NCI-H2081 treated with DMSO at 0.1 percent for 48 hours (cell line): Measurements from ENCODE around the gene RASL11B.

Experiments used
- DNase-seq: peaks from one replicate; lab custom pipeline; 2025; lab: John Stamatoyannopoulos, UW

The RASL11B gene

DNA sequence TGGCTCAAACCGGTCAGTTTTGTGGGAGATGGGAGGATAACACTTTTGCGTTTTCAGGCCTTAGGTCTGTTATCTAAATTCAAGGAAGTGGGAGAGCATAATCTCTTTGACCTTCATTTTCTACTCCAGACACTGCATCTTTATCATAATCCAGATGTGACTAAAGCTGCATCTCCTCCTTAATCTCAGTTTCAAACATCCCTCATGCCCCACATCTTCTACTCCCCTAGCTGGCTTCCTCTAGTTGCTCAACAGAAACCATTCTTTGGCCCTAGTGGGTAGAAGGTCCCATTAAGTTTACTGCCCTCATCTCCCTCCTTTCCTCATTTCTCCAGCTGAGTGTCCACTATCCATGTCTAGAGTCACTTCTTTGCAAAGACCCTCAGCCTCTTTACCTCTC, 18.8 kb upstream of the RASL11B start:
- DNase-seq, result no peak

- DNase-seq, result no peak
Observed at GRCh38 chr4:52843958-52844357, 18.2 kb upstream of the RASL11B start.

DNA sequence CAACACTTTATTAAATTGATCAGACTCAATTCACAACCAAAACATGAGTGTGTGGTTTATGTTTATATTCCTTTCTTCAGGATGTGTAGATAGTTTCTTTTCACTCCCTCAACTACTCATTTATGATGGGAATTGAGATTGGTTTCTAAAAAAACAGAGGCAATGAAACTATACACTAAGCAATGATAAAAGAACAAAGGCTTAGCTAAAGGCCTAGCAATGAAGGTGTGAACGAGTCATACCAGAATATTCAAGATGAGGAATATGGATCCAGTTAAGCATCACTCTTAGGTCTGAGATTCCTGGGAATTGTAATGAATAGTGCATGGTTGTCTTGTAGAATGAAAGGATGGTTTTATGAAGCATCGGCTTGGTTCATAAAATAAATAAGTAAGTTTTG, 17.5 kb upstream of the RASL11B start:
- DNase-seq, result no peak

DNA sequence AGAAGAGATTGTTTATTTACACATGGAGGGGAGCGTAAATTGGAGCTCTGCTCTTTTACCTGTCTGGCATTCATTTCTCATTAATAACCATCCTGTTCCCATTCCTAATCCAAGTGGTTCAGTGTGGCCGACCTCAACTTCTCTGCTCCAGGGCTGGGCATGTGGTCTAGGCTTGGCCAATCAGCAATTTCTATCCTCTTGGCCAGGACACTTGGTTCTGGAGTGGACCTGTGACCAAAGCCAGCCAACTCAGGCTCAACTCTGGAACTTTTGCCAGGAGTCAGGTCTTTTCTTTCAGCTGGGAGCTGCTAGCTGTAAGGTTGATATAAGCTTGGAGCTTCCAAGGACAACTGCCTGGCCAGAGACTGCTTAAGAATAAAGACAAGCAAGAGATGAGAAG, 15.6 kb upstream of the RASL11B start:
- DNase-seq, result no peak

DNA sequence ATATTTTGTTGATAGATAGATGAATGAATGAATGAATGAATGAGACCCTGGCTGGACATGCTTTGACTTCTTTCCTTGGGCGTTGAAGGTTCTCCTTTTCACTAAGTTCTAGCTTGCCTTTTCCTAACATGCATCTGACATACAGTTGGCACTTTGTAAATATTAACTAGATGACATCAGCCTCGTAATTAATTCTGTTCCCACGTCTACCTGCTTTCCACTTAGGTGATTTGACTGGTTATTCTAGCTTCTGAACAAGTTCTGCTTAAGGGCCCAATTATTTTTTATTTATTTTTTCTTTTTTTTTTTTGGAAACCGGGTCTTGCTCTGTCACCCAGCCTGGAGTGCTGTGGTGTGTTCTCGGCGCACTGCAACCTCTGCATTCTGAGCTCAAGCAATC, 13.9 kb upstream of the RASL11B start:
- DNase-seq, result no peak

DNA sequence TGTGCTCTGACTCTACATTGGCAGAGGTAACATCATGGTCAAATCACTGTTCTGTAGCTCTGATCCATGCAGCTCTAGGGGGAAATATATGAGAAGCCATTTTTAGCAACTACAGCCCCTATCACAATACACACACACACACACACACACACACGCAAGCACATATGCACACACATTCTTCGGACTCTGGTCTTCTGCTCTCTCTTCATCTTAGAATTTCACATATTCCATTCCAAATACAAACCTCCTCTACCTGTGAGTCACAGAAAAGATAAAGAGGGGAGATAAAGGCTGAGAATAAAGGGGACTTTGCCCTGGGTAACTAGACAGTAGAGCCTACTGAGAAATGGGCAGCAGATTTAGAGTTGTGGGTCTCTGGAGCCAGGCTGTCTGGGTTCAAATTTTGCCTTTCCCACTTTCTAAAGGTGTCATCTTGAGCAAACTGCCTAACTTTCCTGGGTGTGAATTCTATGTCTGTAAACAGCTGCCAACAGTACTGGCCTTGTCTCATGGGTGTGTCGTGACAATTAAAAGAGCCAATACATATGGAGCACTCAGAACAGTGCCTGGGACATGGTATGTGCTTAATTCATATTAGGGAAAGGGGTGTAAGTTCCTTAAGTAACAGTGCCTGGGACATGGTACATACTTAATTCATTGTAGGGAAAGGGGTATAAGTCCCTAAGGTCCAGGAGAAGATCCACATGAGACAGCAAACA, 11.6 kb upstream of the RASL11B start:
- DNase-seq, result no peak

- DNase-seq, result no peak
Observed at GRCh38 chr4:52852041-52852440, 10.1 kb upstream of the RASL11B start.

GRCh38 chr4:52852711-52853110, 9.4 kb upstream of the RASL11B start:
- DNase-seq, result no peak

DNA sequence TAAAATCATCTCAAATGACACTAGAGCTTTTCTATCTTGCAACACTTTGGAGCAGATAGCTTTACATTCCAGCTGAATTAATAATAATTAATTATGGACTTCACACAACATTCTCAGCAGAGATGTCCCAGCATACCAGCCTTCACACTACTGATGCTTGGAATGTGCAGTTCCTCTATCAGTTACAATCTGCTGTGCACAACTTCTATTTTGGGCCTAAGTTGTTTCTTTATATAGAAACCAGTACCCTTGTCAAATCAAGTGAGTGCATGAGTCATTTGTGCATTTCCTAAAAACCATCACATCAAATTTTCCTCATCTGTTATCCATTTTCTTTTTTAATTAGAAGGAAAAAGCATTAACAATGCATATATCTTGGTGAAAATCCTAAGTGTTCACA, 8.8 kb upstream of the RASL11B start:
- DNase-seq, result no peak

GRCh38 chr4:52856801-52857200, 5.3 kb upstream of the RASL11B start:
- no peak for DNase-seq

- no peak for DNase-seq
Observed at GRCh38 chr4:52860361-52860760, 1.8 kb upstream of the RASL11B start.

DNA sequence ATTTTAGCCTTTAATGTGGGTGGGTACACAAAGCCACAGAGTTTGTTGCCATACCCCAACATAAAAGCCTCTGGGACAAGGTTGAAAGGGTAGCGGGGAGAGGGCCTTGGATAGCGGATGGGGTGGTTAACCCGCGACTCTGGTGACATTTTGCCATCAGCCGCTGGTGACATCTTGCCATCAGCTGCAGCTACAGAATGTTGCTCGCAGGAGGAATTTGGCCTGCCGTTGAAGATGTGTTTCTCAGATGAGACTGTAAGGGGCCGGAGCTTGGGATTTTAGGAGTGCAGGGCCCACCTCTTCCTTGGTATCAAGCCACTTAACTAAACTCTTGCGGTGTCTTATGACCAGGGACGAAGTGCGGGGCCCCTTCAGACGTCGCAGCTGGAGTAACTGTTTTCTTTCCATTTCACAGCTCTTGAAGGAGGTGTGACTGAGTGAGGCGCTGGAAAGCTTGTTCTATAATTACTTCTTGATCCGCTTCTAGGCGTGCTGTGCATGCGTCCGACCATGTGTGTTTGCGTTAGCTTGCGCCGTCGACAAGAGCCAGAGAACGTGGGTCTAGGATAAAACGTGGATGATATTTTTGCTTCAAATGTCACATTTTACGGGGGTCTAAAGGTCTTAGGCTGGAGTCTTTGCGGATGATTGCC, 820 bp upstream of the RASL11B start:
- no peak for DNase-seq

DNA sequence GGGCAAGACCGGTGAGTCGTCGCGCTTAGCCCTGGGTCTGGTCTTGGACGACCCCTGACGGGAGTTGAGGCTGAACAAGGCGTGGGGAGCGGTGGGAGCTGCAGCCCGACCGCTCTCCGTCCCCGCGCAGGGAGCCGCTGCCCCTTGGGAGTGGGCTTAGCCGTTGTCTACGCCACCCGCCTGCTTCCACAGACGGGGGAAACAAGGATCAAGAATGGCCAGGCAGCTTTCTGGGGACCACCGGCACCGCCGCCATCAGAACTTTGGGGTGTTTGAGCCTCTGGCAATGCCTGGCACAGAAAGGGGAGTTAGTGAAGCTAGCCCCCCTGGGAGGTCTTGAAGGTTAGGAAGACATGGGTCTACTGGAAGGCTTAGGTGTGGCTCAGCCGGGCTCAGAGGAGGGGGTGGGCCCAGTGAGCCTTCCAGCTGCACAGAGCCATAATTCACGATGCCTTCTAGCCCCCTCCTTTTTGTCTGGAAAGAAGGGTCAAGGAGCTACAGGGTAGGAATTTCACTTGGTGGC, 583 bp downstream of the RASL11B start:
- DNase-seq, result no peak

DNA sequence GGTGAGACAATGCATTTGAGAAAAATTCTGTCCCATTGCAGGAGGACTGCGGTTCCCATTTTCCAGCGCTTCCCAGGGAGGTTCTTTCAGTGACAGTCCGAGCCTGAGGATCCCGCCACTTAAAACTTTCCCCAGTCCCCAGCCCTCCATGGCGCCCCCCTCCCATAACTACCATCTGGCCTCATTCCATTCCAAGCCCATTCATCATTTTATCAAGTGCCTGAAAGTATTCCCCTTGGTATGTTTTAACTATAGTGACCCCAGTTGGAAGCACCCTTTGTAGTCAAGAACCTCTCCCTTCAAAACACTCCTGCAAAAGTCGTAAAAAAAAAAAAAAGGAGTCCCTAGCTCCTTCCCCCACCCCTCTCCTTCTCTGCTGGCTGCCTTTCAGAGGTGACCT, 1.2 kb downstream of the RASL11B start:
- DNase-seq, result no peak

DNA sequence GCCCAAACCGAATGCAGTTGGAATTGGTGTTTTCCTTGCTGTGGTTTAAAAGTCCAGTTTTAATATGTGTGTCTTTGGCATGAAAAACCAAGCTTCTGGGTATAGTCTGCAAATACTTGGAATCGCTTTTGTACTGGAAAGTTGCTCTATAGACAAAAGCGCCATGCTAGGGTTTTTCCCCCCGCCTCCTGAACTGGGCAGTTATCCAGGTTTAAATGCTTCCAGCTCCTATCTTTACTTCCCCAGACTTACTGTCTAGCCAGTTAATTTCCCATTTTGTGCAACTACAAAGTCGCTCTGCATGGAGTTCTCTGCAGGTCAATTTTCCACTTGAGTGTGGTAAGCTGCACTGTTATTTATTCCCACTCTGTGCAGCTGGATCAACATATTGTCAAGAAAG, 2.7 kb downstream of the RASL11B start:
- DNase-seq, result peak; percentile 62

- DNase-seq, result no peak
Observed at GRCh38 chr4:52865300-52865699, 3.2 kb downstream of the RASL11B start.

DNA sequence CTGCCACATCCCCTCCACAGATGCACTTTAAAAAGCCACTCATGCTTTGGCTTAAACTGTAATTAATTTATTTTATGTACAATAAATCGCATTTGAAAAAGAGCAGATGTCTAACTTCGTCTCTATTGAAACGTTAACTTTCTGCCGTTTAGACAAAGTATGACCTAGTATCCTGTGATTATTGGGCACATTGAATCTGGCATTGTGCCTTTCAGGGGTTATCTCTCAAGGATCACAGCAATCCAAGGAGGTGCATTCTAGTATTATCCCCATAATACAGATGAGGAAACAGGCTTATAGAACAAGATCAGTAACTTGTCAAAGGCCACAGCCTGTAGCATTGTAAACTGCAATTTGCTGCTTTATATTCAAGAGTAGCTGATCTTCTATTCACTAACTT, 4.6 kb downstream of the RASL11B start:
- DNase-seq, result no peak

- DNase-seq, result no peak
Observed at GRCh38 chr4:52867163-52867562, 5.0 kb downstream of the RASL11B start.

DNA sequence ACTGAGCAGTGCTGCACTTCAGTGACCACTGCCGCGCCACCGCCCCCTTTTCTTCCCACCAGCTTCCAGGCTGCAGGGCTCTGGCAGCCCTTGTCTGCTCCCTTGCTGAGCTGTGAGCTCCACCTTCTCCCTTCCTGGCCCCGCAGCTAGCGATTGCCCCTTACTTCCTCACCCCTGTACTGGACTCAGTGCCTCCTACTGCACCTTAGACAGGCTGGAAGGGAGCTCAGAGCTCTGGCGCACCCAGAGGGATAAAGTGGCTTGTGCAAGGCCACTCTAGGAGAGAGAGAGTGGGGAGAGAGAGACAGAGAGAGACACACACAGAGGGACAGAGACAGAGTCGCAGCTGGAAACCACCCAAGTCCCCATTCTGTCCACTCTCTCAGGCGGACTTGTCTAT, 6.0 kb downstream of the RASL11B start:
- DNase-seq, result no peak

GRCh38 chr4:52869196-52869595, 7.1 kb downstream of the RASL11B start:
- no peak for DNase-seq

DNA sequence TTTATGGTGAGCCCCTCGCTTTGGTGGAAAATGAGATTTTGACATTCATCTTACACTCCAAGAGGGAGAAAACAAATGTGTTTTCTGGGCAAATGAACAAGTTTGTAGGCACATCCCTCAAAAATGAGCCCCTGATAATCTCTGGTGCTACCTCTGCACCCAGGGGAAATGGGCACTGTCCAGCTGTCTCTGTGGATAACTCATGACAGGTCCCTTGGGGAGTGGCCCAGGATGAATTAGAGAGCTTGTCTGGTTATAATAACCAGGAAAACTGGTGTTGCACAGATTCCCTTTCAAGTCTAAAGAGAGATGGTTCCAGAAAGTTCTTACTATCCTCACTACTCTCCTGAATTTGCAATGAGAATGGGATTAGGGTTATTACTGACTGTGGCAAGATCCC, 7.5 kb downstream of the RASL11B start:
- DNase-seq, result no peak

DNA sequence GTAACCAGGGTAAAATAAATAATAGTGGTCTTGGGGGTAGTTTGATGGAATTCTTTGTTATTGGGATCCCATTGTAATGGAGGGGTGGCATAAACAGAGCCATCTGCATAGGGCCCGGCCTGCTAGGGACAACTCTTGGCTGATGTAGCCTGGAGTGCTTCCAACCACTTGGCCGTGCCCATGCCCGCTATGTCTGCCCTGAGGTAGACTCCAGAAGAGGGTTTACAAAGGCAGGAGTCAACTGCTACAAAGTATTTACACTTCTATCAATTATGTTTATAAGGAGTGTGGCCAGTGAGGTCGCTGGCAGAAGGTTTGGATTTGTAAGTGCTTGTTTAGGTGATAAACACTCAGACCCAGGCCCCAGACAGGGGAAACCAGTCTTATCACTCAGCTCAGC, 8.1 kb downstream of the RASL11B start:
- DNase-seq, result no peak

- no peak for DNase-seq
Observed at GRCh38 chr4:52873191-52873590, 11.1 kb downstream of the RASL11B start.

GRCh38 chr4:52873861-52874343, 11.8 kb downstream of the RASL11B start:
- DNase-seq, result no peak
